Subcutaneous preadipocyte (primary cell): ENCODE data around the gene MICOS13. TPM values are rescaled to one million over a fixed set of nuclear protein-coding genes. Genes with fewer than 3 reads are reported as not detected.

Experiments
- total RNA-seq: library from RNA; depleted of rRNA; stranded (reverse); fragments of >200 nt; gene quantifications from 2 replicates; pipeline ENCODE4 v1.2.3, GENCODE V29; 2012

MICOS13 gene, protein sequence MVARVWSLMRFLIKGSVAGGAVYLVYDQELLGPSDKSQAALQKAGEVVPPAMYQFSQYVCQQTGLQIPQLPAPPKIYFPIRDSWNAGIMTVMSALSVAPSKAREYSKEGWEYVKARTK
- total RNA-seq: 28.3 and 37.5 TPM in 2 replicates

DNA sequence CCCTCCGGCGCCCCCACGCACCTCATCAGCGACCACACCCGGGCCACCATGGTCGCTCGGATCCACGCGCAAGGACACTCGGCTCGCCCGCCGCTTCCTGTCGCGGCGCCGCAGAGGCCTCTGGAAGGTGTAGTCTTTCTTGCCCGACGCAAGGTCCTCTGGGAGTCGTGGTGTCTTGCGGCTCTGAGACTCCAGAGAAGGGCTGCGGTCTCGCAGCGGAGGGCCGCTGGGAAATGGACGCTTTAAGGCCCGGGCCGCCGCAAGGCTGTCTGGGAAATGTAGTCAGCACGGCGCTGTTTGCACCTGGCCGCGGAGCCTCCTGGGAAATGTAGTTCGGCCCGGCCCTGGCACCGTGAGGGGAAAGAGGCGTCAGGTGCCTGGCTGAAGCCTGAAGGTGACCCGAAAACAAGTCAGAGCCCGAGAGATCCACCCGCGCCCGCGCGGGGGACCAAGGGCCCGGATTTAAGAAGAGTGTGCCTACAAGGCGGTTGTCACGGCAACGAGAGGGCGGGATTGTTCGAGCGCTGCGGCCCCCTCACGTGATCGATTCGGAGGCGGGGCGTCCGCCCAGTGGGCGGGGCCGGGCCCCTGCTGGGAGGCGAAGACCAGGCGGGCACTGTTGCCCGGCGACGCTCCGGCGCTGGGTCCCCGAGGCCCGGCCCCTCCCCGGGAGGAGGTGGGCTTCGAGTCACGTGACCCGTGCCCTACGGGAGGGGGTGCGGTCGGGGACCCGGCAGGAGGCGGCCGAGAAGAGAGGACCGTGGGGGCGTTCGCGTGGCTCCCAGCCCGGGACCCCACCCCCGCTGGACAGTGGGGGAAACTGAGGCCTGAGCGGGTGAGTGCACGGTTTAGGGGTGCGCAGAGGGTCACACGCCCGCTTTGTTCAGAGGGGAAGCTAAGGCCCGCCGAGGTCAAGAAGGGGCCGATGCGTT, at the start of gene MICOS13, which contains the start of gene HSD11B1L:
TSS of gene MICOS13 (minus strand) at position 80 of the 932 bp plus-strand sequence. CDS start at position 50, 30 bp downstream.
TSS of gene HSD11B1L (plus strand) at position 591 of the 932 bp plus-strand sequence. CDS start 3,806 bp downstream, outside the sequence.

DNA sequence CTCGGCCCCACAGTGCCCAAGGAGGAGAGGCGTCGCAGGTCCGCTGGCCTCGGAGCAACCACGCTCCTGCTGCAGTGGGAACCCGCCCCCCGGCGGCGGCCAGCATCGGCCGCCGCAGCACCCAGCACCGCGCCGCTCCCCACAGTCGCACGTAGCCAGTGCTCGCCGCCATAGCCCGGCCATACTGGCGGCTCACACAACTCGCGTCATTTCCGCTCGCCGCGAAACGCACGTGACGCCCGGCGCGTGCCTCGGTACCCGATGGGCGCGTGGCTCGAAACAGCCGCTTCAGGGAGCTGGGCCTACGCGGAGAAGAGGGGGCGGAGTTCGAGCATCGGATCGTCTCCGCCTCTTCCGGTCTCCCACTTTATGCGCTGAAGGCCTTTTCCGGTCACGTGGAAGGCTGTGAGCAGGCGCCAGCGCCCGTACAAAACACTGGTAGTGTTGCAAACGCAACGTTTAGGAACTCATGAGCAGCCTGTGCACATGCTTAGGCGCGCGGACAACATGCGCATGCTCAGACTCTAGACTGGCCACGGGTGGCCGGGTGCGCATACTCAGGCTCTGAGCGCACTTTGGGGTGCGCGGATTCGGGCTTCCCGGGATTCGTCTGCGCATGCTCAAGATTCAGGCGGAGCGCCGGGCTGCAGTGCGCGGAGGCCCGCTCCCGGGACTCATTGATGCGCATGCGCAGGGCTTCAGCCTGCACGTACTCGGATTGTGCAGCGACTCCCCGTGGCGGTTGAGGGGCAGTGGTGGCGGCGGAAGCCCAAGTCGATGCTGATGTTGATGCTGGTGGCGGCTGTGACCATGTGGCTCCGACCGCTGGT, 39.9 kb upstream of the MICOS13 start, which contains the start of the genes CATSPERD and LONP1:
TSS of gene CATSPERD (plus strand) at position 677 of the 830 bp plus-strand sequence. CDS start at position 778, 101 bp downstream.
TSS of gene LONP1 (minus strand) at position 186 of the 830 bp plus-strand sequence. CDS start at position 172, 14 bp downstream.

DNA sequence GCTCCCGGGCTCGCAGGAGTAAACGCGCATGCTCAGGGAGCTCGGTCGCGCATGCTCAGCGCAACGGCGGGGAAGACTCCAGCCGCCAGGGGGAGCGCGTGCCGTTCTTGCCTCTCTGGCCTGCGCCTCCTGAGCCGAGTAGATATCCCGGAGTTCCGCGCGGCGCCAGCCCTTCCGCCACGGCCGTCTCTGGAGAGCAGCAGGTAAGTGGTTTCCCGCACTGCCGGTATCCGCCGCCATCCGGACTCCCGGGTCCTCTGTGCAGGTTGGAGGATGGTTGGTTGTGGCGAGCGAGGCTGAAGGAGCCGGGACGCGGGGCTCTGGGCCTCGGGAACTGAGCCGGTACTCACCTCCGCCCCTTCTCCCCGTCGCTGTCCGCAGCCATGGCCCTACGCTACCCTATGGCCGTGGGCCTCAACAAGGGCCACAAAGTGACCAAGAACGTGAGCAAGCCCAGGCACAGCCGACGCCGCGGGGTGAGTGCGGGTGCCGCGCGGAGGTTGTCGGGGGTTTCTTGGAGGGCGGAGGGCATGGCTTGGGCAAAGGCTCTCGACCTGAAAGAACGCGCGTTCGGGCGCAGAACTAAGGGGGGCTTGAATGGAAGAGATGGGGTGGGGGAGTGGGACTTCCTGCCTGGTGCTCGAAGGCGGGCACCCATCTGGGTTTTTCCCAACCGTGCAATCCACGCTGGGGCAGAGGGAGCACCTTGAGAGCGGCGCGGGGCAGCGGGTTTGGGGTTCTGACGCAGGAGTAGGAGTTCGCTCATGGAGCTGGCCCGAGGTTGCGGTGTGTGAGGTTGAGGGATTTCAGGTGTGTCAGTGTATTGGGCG, 10.0 kb upstream of the MICOS13 start, which contains the start of gene RPL36:
TSS of gene RPL36 (plus strand) at position 171 of the 830 bp plus-strand sequence. CDS start at position 384, 213 bp downstream.

Other genes with a start within 250 kb of the MICOS13 start
- not detected in 2 replicates for gene ZNRF4, start 225.1 kb downstream of the MICOS13 start, total RNA-seq
- under 0.01 TPM in 1 of 2 replicates, not detected in the other for gene TINCR, start 112.6 kb downstream of the MICOS13 start, total RNA-seq
- 27.9 and 45.0 TPM in 2 replicates for gene SAFB2, start 57.7 kb downstream of the MICOS13 start, total RNA-seq
- gene SAFB, start 57.4 kb downstream of the MICOS13 start, total RNA-seq: 33.8 and 54.7 TPM in 2 replicates
- gene HSD11B1L, start 511 bp upstream of the MICOS13 start, total RNA-seq: 4.7 and 11.4 TPM in 2 replicates
- gene RPL36, start 9.8 kb upstream of the MICOS13 start, total RNA-seq: 291 and 466 TPM in 2 replicates
- gene LONP1, start 39.6 kb upstream of the MICOS13 start, total RNA-seq: 51.4 and 71.4 TPM in 2 replicates
- gene CATSPERD, start 40.1 kb upstream of the MICOS13 start, total RNA-seq: not detected in 2 replicates
- gene PRR22, start 104.2 kb upstream of the MICOS13 start, total RNA-seq: 0.37 and 0.78 TPM in 2 replicates
- gene DUS3L, start 110.6 kb upstream of the MICOS13 start, total RNA-seq: 44.4 and 48.9 TPM in 2 replicates
- 0.20 TPM in 1 of 2 replicates, not detected in the other for gene NRTN, start 124.6 kb upstream of the MICOS13 start, total RNA-seq
- gene FUT6, start 159.2 kb upstream of the MICOS13 start, total RNA-seq: not detected in 2 replicates
- gene FUT3, start 170.9 kb upstream of the MICOS13 start, total RNA-seq: not detected in 2 replicates
- not detected in 2 replicates for gene FUT5, start 190.0 kb upstream of the MICOS13 start, total RNA-seq
- 216 and 438 TPM in 2 replicates for gene NDUFA11, start 223.3 kb upstream of the MICOS13 start, total RNA-seq
- 4.3 and 5.5 TPM in 2 replicates for gene VMAC, start 224.4 kb upstream of the MICOS13 start, total RNA-seq
- gene CAPS, start 233.7 kb upstream of the MICOS13 start, total RNA-seq: 4.9 and 5.5 TPM in 2 replicates